Activated CD8-positive, alpha-beta T cell treated with anti-CD3 and anti-CD28 coated beads for 36 hours (primary cell): ENCODE measurements around the gene MEGF10. TPM values are rescaled to one million over a fixed set of nuclear protein-coding genes. Genes with fewer than 3 reads are reported as not detected.

Experiments used
- ATAC-seq: fragments of 200-7000 bp; cut with Tn5 transposase; one replicate; pipeline ENCODE4 v1.10.0; 2021; ENCODE audit warnings: mild to moderate bottlenecking, moderate library complexity
- CTCF ChIA-PET: fragments of 350-600 bp; sonication (Branson Sonifier 250); formaldehyde crosslinking; loops from one replicate; lab custom pipeline; 2021; ENCODE audit warnings: antibody characterized with exemption; lab: Charles Lee
- POLR2A ChIA-PET: fragments of 350-600 bp; sonication (Branson Sonifier 250); formaldehyde crosslinking; loops from one replicate; lab custom pipeline; 2021; ENCODE audit warnings: antibody characterized with exemption; lab: Charles Lee
- DNase-seq: peaks from one replicate; pipeline ENCODE4 v3.0.0-alpha.2; 2020
- H3K27ac Mint-ChIP-seq: one replicate; pipeline ENCODE4 v1.8.0; 2021; ENCODE audit warnings: mild to moderate bottlenecking, mixed read lengths
- H3K27me3 Mint-ChIP-seq: one replicate; pipeline ENCODE4 v1.8.0; 2021; ENCODE audit warnings: mixed read lengths
- H3K36me3 Mint-ChIP-seq: one replicate; pipeline ENCODE4 v1.8.0; 2021; ENCODE audit warnings: low read depth, mixed read lengths
- H3K4me1 Mint-ChIP-seq: one replicate; pipeline ENCODE4 v1.8.0; 2021; ENCODE audit warnings: low read depth, mixed read lengths
- H3K4me3 Mint-ChIP-seq: one replicate; pipeline ENCODE4 v1.8.0; 2021; ENCODE audit warnings: mild to moderate bottlenecking, moderate library complexity, mixed read lengths
- H3K9me3 Mint-ChIP-seq: one replicate; pipeline ENCODE4 v1.8.0; 2021; ENCODE audit warnings: mixed read lengths
- intact Hi-C: fragments of 100-400 bp; cut with micrococcal nuclease; formaldehyde crosslinking; loops from one replicate; pipeline ENCODE4 v1.10.0; 2022
- total RNA-seq, 2 experiments: library from RNA; stranded (reverse); gene quantifications; one replicate each; pipeline ENCODE4 v1.2.3, GENCODE V29; 2021
- TF ChIP-seq, protein P1 (sequence below): fragments of 200-600 bp; IDR thresholded peaks from one replicate; pipeline ENCODE4 v1.8.0; 2022; ENCODE audit warnings: antibody characterized with exemption, mild to moderate bottlenecking

The MEGF10 gene
- total RNA-seq, 2 experiments from 2014 or later = not detected

- TF ChIP-seq, protein P1, sequence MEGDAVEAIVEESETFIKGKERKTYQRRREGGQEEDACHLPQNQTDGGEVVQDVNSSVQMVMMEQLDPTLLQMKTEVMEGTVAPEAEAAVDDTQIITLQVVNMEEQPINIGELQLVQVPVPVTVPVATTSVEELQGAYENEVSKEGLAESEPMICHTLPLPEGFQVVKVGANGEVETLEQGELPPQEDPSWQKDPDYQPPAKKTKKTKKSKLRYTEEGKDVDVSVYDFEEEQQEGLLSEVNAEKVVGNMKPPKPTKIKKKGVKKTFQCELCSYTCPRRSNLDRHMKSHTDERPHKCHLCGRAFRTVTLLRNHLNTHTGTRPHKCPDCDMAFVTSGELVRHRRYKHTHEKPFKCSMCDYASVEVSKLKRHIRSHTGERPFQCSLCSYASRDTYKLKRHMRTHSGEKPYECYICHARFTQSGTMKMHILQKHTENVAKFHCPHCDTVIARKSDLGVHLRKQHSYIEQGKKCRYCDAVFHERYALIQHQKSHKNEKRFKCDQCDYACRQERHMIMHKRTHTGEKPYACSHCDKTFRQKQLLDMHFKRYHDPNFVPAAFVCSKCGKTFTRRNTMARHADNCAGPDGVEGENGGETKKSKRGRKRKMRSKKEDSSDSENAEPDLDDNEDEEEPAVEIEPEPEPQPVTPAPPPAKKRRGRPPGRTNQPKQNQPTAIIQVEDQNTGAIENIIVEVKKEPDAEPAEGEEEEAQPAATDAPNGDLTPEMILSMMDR = no peak
- Mint-ChIP-seq H3K27me3 (peaks cover 19% of the 10 kb centered on the region), H3K4me3 (no peak overlapping the region), H3K36me3 (no peaks in the 10 kb centered on the region), H3K9me3 (no peaks in the 10 kb centered on the region), H3K27ac (no peak overlapping the region), H3K4me1 (no peaks in the 10 kb centered on the region)
- intact Hi-C loops = no loop called here
- ATAC-seq (no peak), DNase-seq (no peak)
- CTCF ChIA-PET = interaction anchor here (1.1 to 1.2 kb wide), 2 partner anchors 87 to 166 kb away, joined by 3 to 4 read pairs; no protein-coding TSS in a partner anchor
- POLR2A ChIA-PET = no interaction called here
Measured at GRCh38 chr5:127400946-127401670, 110.5 kb downstream of the MEGF10 start.

GRCh38 chr5:127402361-127402760, 111.8 kb downstream of the MEGF10 start:
- intact Hi-C loops = no loop called here
- ATAC-seq (no peak), DNase-seq (no peak)
- Mint-ChIP-seq H3K9me3 (no peaks in the 10 kb centered on the region), H3K36me3 (no peaks in the 10 kb centered on the region), H3K27me3 (peaks cover 19% of the 10 kb centered on the region), H3K27ac (no peak overlapping the region), H3K4me3 (no peak overlapping the region), H3K4me1 (no peaks in the 10 kb centered on the region)
- CTCF ChIA-PET = no interaction called here
- TF ChIP-seq, protein P1 = no peak
- POLR2A ChIA-PET = no interaction called here

DNA sequence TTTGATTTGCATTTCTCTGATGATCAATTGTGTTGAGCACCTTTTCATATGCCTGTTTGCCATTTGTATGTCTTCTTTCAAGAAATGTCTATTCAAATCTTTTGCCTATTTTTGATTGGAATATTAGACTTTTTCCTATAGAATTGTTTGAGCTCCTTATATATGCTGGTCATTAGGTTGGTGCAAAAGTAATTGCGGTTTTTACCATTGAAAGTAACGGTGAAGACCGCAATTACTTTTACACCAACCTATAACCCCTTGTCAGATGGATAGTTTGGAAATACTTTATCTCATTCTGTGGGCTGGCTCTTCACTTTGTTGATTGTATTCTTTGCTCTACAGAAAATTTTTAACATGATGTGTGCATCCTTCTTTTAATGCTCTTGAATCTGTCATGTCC, 113.6 kb downstream of the MEGF10 start:
- ChIA-PET CTCF (no interaction called here), POLR2A (no interaction called here)
- ATAC-seq (no peak), DNase-seq (no peak)
- no peak overlapping the region for H3K4me3 Mint-ChIP-seq
- no peaks in the 10 kb centered on the region for H3K4me1 Mint-ChIP-seq
- TF ChIP-seq, protein P1 = no peak
- H3K27ac Mint-ChIP-seq = no peak overlapping the region
- peaks cover 13% of the 10 kb centered on the region for H3K27me3 Mint-ChIP-seq
- H3K9me3 Mint-ChIP-seq = no peaks in the 10 kb centered on the region
- intact Hi-C loops = no loop called here
- no peaks in the 10 kb centered on the region for H3K36me3 Mint-ChIP-seq

- peaks cover 9% of the 10 kb centered on the region for H3K4me1 Mint-ChIP-seq
- ChIA-PET CTCF (interaction anchor here (0.7 kb wide), 1 partner anchor 24 kb away, joined by 3 read pairs; no protein-coding TSS in a partner anchor), POLR2A (no interaction called here)
- peaks cover 11% of the 10 kb centered on the region for H3K27me3 Mint-ChIP-seq
- no peaks in the 10 kb centered on the region for H3K36me3 Mint-ChIP-seq
- no peak for ATAC-seq
- no peak overlapping the region for H3K4me3 Mint-ChIP-seq
- TF ChIP-seq, protein P1 = no peak
- no peak for DNase-seq
- no peak overlapping the region for H3K27ac Mint-ChIP-seq
- intact Hi-C loops = no loop called here
- no peaks in the 10 kb centered on the region for H3K9me3 Mint-ChIP-seq
Measured at GRCh38 chr5:127406326-127407121, 115.9 kb downstream of the MEGF10 start.
